KMS-11 (cell line): ENCODE results near the gene ESYT2.
"Not testable (repeated sequence)": the region's sequence is repeated elsewhere in the genome, so short reads cannot be mapped to it uniquely, and the experiment has no call there.

Experiments
- H2AFZ ChIP-seq: fragments of 200-600 bp; sonication (generic); 2 replicates; pipeline ENCODE4 v1.6.1; 2016; ENCODE audit warnings: antibody characterized with exemption, mixed run types, low read depth
- H3K27ac ChIP-seq: fragments of 200-600 bp; sonication (generic); 2 replicates; pipeline ENCODE4 v1.6.1; 2016; ENCODE audit warnings: mild to moderate bottlenecking, mixed run types
- H3K27me3 ChIP-seq: fragments of 200-600 bp; sonication (generic); 2 replicates; pipeline ENCODE4 v1.6.1; 2017; ENCODE audit warnings: mild to moderate bottlenecking, low read depth, mixed run types, moderate library complexity; ENCODE audit not compliant: insufficient read depth
- H3K36me3 ChIP-seq: fragments of 200-600 bp; sonication (generic); 2 replicates; pipeline ENCODE4 v1.6.1; 2017; ENCODE audit warnings: mild to moderate bottlenecking, mixed run types; ENCODE audit not compliant: insufficient read depth
- H3K4me1 ChIP-seq: fragments of 200-600 bp; sonication (generic); 2 replicates; pipeline ENCODE4 v1.6.1; 2016; ENCODE audit warnings: mild to moderate bottlenecking, low read depth, mixed run types; ENCODE audit not compliant: poor library complexity, severe bottlenecking
- H3K4me2 ChIP-seq: fragments of 200-600 bp; sonication (generic); 2 replicates; pipeline ENCODE4 v1.7.0; 2016; ENCODE audit warnings: mild to moderate bottlenecking, mixed run types
- H3K4me3 ChIP-seq: fragments of 200-600 bp; sonication (generic); IDR thresholded peaks from 2 replicates; pipeline ENCODE4 v1.6.1; 2017; ENCODE audit warnings: low read depth, low read length, mixed read lengths; ENCODE audit not compliant: insufficient read depth
- H3K79me2 ChIP-seq: fragments of 200-600 bp; sonication (generic); 2 replicates; pipeline ENCODE4 v1.6.1; 2016; ENCODE audit warnings: low read depth, mixed run types; ENCODE audit not compliant: insufficient read depth
- H3K9ac ChIP-seq: fragments of 200-600 bp; sonication (generic); 2 replicates; pipeline ENCODE4 v1.6.1; 2016; ENCODE audit warnings: mild to moderate bottlenecking, mixed run types
- H4K20me1 ChIP-seq: fragments of 200-600 bp; sonication (generic); 2 replicates; pipeline ENCODE4 v1.6.1; 2016; ENCODE audit warnings: mild to moderate bottlenecking, mixed run types; ENCODE audit not compliant: insufficient read depth
- CTCF ChIP-seq: fragments of 200-600 bp; sonication (generic); conservative IDR thresholded peaks from 2 replicates; pipeline ENCODE4 v1.6.1; 2017; ENCODE audit warnings: low read depth, mild to moderate bottlenecking, antibody characterized with exemption, low read length, moderate library complexity, mixed read lengths

Gene ESYT2

DNA sequence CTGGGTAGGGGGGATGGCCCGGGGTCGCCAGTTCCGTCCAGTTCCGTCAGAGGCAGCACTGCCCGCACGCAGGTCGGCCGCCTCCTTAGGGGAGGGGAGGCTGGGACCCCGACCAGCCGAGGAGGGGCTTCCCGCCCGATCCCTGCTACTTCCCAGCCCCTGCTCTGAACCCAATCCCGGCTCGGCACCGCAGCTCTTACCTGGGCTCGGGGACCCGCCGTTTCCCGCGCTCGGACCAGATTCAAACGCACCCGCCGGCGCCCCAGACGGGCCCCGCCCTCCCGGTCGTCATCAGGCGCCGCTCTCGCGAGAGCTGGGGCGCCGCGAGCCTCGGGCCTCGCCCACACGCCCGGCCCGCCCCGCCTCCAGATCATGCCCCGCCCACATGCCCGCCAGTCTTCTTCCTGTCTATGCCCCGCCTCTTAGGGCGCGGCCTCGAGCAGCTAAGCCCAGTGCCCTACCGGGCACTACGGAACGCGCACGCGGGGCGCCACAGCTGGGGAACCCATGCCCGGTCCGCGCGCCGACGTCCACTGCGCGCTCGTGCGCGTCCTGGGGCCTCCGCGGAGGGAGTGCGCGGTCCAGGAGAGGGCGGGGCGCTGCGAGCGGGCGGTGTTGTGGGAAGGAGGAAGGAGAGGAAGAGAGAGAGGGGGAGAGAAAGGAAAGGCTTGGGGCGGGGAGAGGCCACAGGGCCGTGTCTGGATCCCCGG is 124.6 kb downstream of the ESYT2 start, which contains the start of gene NCAPG2:
Gene NCAPG2, minus strand, starts transcription at position 281 of the 710 bp plus-strand sequence. CDS start 2,905 bp downstream, outside the sequence.
- H3K36me3 ChIP-seq, result peaks cover 12% of the 10 kb centered on the region; the same call in 1 of the 2 replicates
- peak within 1 kb of the TSS; percentile 98 for H3K9ac ChIP-seq
- TF ChIP-seq CTCF, result no peak
- no peaks in the 10 kb centered on the region for H3K27me3 ChIP-seq
- H2AFZ ChIP-seq, result peak within 1 kb of the TSS; percentile 75
- H4K20me1 ChIP-seq, result no peaks in the 10 kb centered on the region
- H3K79me2 ChIP-seq, result peaks cover 49% of the 10 kb centered on the region
- peak within 1 kb of the TSS; percentile 58 for H3K4me3 ChIP-seq
- H3K4me1 ChIP-seq, result peaks cover 37% of the 10 kb centered on the region
- peak within 1 kb of the TSS; percentile 78 for H3K27ac ChIP-seq
- H3K4me2 ChIP-seq, result peak within 1 kb of the TSS; percentile 96

DNA sequence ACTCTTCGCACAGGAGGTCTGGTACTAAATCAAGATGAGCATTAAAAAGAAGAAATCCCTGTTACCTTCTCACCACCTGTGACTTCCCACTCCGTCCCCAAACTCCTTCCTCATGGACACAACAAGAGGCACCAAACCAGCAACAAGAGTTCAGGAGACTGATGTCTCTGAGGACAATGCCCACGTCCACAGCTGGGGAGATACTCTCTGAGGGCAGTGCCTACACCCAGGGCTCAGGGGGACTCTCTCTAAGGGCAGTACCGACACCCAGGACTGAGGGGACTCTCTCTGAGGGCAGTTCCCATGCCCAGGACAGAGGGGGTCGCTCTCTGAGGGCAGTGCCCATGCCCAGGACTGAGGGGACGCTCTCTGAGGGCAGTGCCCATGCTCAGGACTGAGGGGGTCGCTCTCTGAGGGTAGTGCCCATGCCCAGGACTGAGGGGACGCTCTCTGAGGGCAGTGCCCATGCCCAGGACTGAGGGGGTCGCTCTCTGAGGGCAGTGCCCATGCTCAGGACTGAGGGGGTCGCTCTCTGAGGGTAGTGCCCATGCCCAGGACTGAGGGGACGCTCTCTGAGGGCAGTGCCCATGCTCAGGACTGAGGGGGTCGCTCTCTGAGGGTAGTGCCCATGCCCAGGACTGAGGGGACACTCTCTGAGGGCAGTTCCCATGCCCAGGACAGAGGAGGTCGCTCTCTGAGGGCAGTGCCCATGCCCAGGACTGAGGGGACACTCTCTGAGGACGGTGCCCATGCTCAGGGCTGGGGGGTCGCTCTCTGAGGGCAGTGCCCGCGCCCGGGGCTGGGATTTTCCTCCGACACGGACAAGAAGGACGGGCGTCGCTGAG is 125.4 kb downstream of the ESYT2 start:
- not testable (repeated sequence) for H3K27me3 ChIP-seq, H4K20me1 ChIP-seq
- Histone ChIP-seq H3K27ac (peak overlapping the region; percentile 78), H3K36me3 (peaks cover 12% of the 10 kb centered on the region; the same call in 1 of the 2 replicates), H3K4me2 (peak overlapping the region; percentile 90), H3K4me1 (peaks cover 37% of the 10 kb centered on the region), H3K4me3 (peak overlapping the region; percentile 58), H2AFZ (peak overlapping the region; percentile 75), H3K9ac (peak overlapping the region; percentile 98), H3K79me2 (peaks cover 57% of the 10 kb centered on the region)

DNA sequence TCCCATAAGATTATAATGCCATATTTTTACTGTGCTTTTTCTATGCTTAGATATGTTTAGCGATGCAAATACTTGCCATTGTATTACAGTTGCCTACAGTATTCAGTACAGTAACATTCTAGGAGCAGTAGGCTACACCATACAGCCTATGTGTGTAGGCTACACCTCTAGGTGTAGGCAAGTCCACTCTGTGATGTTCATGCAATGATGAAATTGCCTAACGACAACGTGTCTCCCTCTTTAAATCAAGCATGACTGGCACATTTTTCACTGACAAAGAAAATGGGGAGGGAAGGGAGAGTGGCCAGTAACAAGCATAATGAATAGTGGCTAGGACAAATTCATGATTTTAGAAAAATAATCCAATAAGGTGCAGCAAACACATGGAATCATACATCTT is 126.4 kb downstream of the ESYT2 start:
- H3K27ac ChIP-seq, result no peak overlapping the region
- TF ChIP-seq CTCF, result no peak
- no peak overlapping the region; the same call in 1 of the 2 replicates for H3K9ac ChIP-seq
- H3K27me3 ChIP-seq, result no peaks in the 10 kb centered on the region
- no peak overlapping the region for H3K4me3 ChIP-seq
- peaks cover 67% of the 10 kb centered on the region for H3K79me2 ChIP-seq
- peaks cover 37% of the 10 kb centered on the region for H3K4me1 ChIP-seq
- peak overlapping the region; percentile 90 for H3K4me2 ChIP-seq
- H4K20me1 ChIP-seq, result no peaks in the 10 kb centered on the region
- H2AFZ ChIP-seq, result no peak overlapping the region
- H3K36me3 ChIP-seq, result peaks cover 20% of the 10 kb centered on the region; the same call in 1 of the 2 replicates

DNA sequence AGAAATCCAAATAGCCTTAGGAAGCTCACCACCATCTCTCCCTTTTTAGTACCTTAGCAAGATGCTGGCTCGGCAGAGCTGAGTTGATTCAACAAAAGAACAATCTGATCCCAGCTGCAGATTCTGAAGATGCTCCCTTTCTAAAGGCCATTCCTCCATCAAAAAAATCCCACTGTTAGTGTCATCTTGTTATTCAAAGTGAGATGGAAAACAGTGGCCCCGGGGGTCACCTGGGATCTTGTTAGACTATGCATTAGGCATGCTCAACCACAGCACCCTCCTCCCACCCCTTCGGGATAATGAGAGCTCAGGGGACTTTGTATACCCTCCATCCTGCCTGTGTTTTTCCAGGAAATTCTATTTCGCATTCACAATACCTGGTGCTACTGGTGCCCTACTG is 127.1 kb downstream of the ESYT2 start:
- Histone ChIP-seq H4K20me1 (no peaks in the 10 kb centered on the region), H3K27ac (no peak overlapping the region), H2AFZ (no peak overlapping the region), H3K4me1 (peaks cover 37% of the 10 kb centered on the region), H3K4me2 (peak overlapping the region; percentile 90), H3K27me3 (no peaks in the 10 kb centered on the region), H3K9ac (no peak overlapping the region), H3K79me2 (peaks cover 74% of the 10 kb centered on the region), H3K4me3 (no peak overlapping the region), H3K36me3 (peaks cover 27% of the 10 kb centered on the region; the same call in 1 of the 2 replicates)
- no peak for TF ChIP-seq CTCF
